K562 (cell line): ENCODE measurements around the gene ZBTB7A. TPM values are rescaled to one million over a fixed set of nuclear protein-coding genes. Genes with fewer than 3 reads are reported as not detected.

ENCODE experiments used
- ATAC-seq: fragments of 200-7000 bp; cut with Tn5 transposase; 3 replicates; pipeline ENCODE4 v1.9.1; 2020; ENCODE audit warnings: moderate library complexity
- BruUV-seq: library from RNA; stranded (reverse); fragments of 400-500 nt; replicated peaks from 2 replicates; lab custom pipeline; 2021; lab: Mats Ljungman, UMichigan
- CTCF ChIA-PET: fragments of 300-600 bp; formaldehyde crosslinking; extraction: SDS; loops from one replicate; lab custom pipeline; 2021; ENCODE audit warnings: low intra/inter-chr PET ratio; lab: Yijun Ruan, JAX
- POLR2A ChIA-PET: fragments of 300-600, 350-650 bp; sonication (Branson Sonifier 250); formaldehyde crosslinking; extraction: SDS; loops from one replicate; lab custom pipeline; 2021; ENCODE audit warnings: antibody characterized with exemption, inconsistent platforms; lab: Yijun Ruan, JAX
- DNase-seq, 4 experiments: peaks; one replicate each; pipeline versions ENCODE4 v3.0.0 to v3.0.0-alpha.2; 2011 to 2018; ENCODE audit warnings: low spot score in 3 of 4, mixed read lengths in 3 of 4; ENCODE audit errors: extremely low read depth in 1 of 4
- FAIRE-seq: peaks from 2 replicates; lab custom pipeline; 2011; peaks lifted over from hg19 to GRCh38; lab: Jason Lieb, UNC
- H2AFZ ChIP-seq: 2 replicates; pipeline ENCODE4 v1.6.0; 2011; ENCODE audit warnings: low read depth, low read length, control low read depth, inconsistent platforms
- H3K27ac ChIP-seq: fragments of 200-600 bp; 3 replicates; pipeline ENCODE4 v1.8.0; 2011; ENCODE audit warnings: low read depth, mild to moderate bottlenecking, control low read depth, inconsistent platforms, low read length, moderate library complexity, mixed read lengths; ENCODE audit errors: extremely low read depth
- H3K27me3 ChIP-seq, 2 experiments: fragments of 300-600 bp in 1 of 2; 2 replicates in 1 of 2; 3 replicates in 1 of 2; pipeline versions ENCODE4 v1.6.0 to v1.8.0; 2011; ENCODE audit warnings: inconsistent platforms in 2 of 2, low read length in 2 of 2, mild to moderate bottlenecking in 1 of 2, mixed read lengths in 1 of 2, moderate library complexity in 1 of 2; ENCODE audit not compliant: control insufficient read depth in 2 of 2, insufficient read depth in 2 of 2
- H3K36me3 ChIP-seq: fragments of 300-600 bp; 3 replicates; pipeline ENCODE4 v1.8.0; 2011; ENCODE audit warnings: mild to moderate bottlenecking, low read length, inconsistent platforms; ENCODE audit not compliant: control insufficient read depth, insufficient read depth
- H3K4me1 ChIP-seq, 2 experiments: fragments of 200-600 bp in 1 of 2; replicated peaks in 1 of 2; 2 replicates in 1 of 2; 3 replicates in 1 of 2; pipeline versions ENCODE4 v1.5.1 to v1.8.0; 2011; ENCODE audit warnings: inconsistent platforms in 2 of 2, low read length in 2 of 2, mild to moderate bottlenecking in 1 of 2, mixed read lengths in 1 of 2, moderate library complexity in 1 of 2; ENCODE audit not compliant: control insufficient read depth in 2 of 2, insufficient read depth in 2 of 2
- H3K4me2 ChIP-seq: 2 replicates; pipeline ENCODE4 v1.6.1; 2011; ENCODE audit warnings: low read length, control low read depth, inconsistent platforms, mixed read lengths; ENCODE audit not compliant: insufficient read depth
- H3K4me3 ChIP-seq: fragments of 200-600 bp; sonication (generic), shearing (Covaris generic); 2 replicates; pipeline ENCODE4 v1.5.1; 2016; ENCODE audit warnings: control low read depth, inconsistent platforms
- H3K79me2 ChIP-seq: fragments of 200-600 bp; 3 replicates; pipeline ENCODE4 v1.8.0; 2011; ENCODE audit warnings: low read length, inconsistent platforms; ENCODE audit not compliant: control insufficient read depth, insufficient read depth
- H3K9ac ChIP-seq, 2 experiments: 2 replicates each; pipeline versions ENCODE4 v1.6.0 to v1.6.1; 2011; ENCODE audit warnings: low read depth in 2 of 2, low read length in 2 of 2, control low read depth in 1 of 2, inconsistent platforms in 1 of 2, mild to moderate bottlenecking in 1 of 2, mixed read lengths in 1 of 2; ENCODE audit not compliant: insufficient read depth in 1 of 2
- H3K9me1 ChIP-seq: one replicate; pipeline ENCODE4 v1.6.0; 2011; ENCODE audit warnings: inconsistent platforms, mild to moderate bottlenecking, low read length, moderate library complexity; ENCODE audit not compliant: control insufficient read depth, insufficient read depth
- H3K9me3 ChIP-seq: replicated peaks from 2 replicates; pipeline ENCODE4 v1.5.1; 2011; ENCODE audit warnings: low read depth, low read length, inconsistent platforms; ENCODE audit not compliant: control insufficient read depth, insufficient read depth
- H4K20me1 ChIP-seq: replicated peaks from 2 replicates; pipeline ENCODE4 v1.6.1; 2011; ENCODE audit warnings: low read length, inconsistent platforms, mixed read lengths; ENCODE audit not compliant: control insufficient read depth, insufficient read depth
- DDX20 ChIP-seq: fragments of 450-650 bp; IDR thresholded peaks from 2 replicates; pipeline ENCODE4 v1.6.1; 2016; ENCODE audit warnings: missing genetic modification characterization, low read depth, mild to moderate bottlenecking, missing compliant biosample characterization, moderate library complexity
- EP400 ChIP-seq: fragments of 450-650 bp; IDR thresholded peaks from 2 replicates; pipeline ENCODE4 v1.6.1; 2017; ENCODE audit warnings: antibody characterized with exemption, mild to moderate bottlenecking, moderate library complexity
- ETV1 ChIP-seq: fragments of 450-650 bp; conservative IDR thresholded peaks from 2 replicates; pipeline ENCODE4 v1.6.1; 2016; ENCODE audit warnings: missing genetic modification characterization, control low read depth, low read depth, missing compliant biosample characterization
- FOXJ2 ChIP-seq: fragments of 200-800 bp; sonication (Bioruptor generic); IDR thresholded peaks from 2 replicates; pipeline ENCODE4 v1.6.1; 2016; ENCODE audit warnings: missing genetic modification characterization, missing compliant biosample characterization
- FOXJ3 ChIP-seq: sonication (generic); formaldehyde crosslinking; IDR thresholded peaks from 2 replicates; pipeline ENCODE4 v1.4.0; 2020; ENCODE audit warnings: mild to moderate bottlenecking, missing genetic modification reagents
- HDAC8 ChIP-seq: fragments of 450-650 bp; IDR thresholded peaks from 2 replicates; pipeline ENCODE4 v1.6.1; 2016; ENCODE audit warnings: mild to moderate bottlenecking, missing genetic modification characterization, moderate library complexity, missing compliant biosample characterization
- PHF21A ChIP-seq: fragments of 450-650 bp; IDR thresholded peaks from 2 replicates; pipeline ENCODE4 v1.6.1; 2017; ENCODE audit warnings: low read depth, borderline replicate concordance
- SMAD4 ChIP-seq: fragments of 250-450 bp; sonication (Bioruptor Pico); conservative IDR thresholded peaks from 2 replicates; pipeline ENCODE4 v1.8.0; 2021; ENCODE audit warnings: inconsistent platforms, mild to moderate bottlenecking, moderate library complexity
- SMC3 ChIP-seq: conservative IDR thresholded peaks from 2 replicates; pipeline ENCODE4 v1.6.1; 2011; ENCODE audit warnings: low read depth, low read length, improper control_type of control experiment; ENCODE audit not compliant: insufficient read depth
- SPI1 ChIP-seq: IDR thresholded peaks from 2 replicates; pipeline ENCODE4 v1.6.1; 2011; ENCODE audit warnings: low read depth, low read length, control low read depth, borderline replicate concordance
- SRF ChIP-seq, 2 experiments: fragments of 250-450, 450-650 bp in 1 of 2; sonication (Bioruptor Pico) in 1 of 2; sonication (generic) in 1 of 2; formaldehyde crosslinking; IDR thresholded peaks; 2 replicates each; pipeline versions ENCODE4 v1.5.0 to v1.5.1; 2020 to 2022; ENCODE audit warnings: mild to moderate bottlenecking in 1 of 2, missing genetic modification reagents in 1 of 2
- TBL1XR1 ChIP-seq, 2 experiments: IDR thresholded peaks; 2 replicates each; pipeline ENCODE4 v1.6.1; 2012; ENCODE audit warnings: improper control_type of control experiment in 2 of 2, low read length in 2 of 2, mild to moderate bottlenecking in 1 of 2
- ZNF146 ChIP-seq: IDR thresholded peaks from one replicate; pipeline ENCODE4 v1.6.1; 2018; ENCODE audit warnings: missing compliant biosample characterization; ENCODE audit not compliant: unreplicated experiment
- WGBS: fragments of 100-300 bp; shearing (Covaris generic); methylation state at CpG from one replicate; pipeline ENCODE4 v1.1.6; 2016; ENCODE audit warnings: low coverage, mixed read lengths; ENCODE audit not compliant: insufficient coverage; ENCODE audit errors: missing lambda C conversion rate; 5-methylcytosine and 5-hydroxymethylcytosine counted together
- in situ Hi-C: fragments of 300-500 bp; cut with MboI; formaldehyde crosslinking; loops from 4 replicates; pipeline ENCODE4 v1.15.0; 2018; ENCODE audit warnings: inconsistent platforms, mixed read lengths
- intact Hi-C: fragments of 100-400 bp; cut with micrococcal nuclease; formaldehyde crosslinking; loops from 2 replicates; pipeline ENCODE4 v1.14.2; 2022
- polyA plus RNA-seq, 8 experiments: library from polyadenylated mRNA; depleted of rRNA in 4 of 8; stranded (reverse) in 5 of 8; unstranded in 3 of 8; fragments of >200 nt; fragmentation: Nextera tagmentation in 2 of 8; fragmentation: Illumina TruSeq in 1 of 8; extraction: Ambion mirVana in 2 of 8; extraction: Trizol in 1 of 8; gene quantifications; 2 replicates each; pipeline versions ENCODE4 v1.2.1 to v1.2.3, GENCODE V29; 2011 to 2014; ENCODE audit warnings: inconsistent platforms in 1 of 8, missing spikeins in 1 of 8
- total RNA-seq, 7 experiments: library from RNA; depleted of rRNA in 6 of 7; stranded (reverse); fragments of >200 nt in 6 of 7; fragmentation: Illumina TruSeq in 2 of 7; extraction: Trizol in 2 of 7; gene quantifications; 2 replicates each; pipeline versions ENCODE4 v1.2.1 to v1.2.3, GENCODE V29; 2011 to 2021; ENCODE audit warnings: low replicate concordance in 1 of 7
- TF ChIP-seq, protein P1 (sequence below): fragments of 450-650 bp; IDR thresholded peaks from 2 replicates; pipeline ENCODE4 v1.6.1; 2017; ENCODE audit warnings: antibody characterized with exemption
- TF ChIP-seq, protein P2 (sequence below), 3 experiments: IDR thresholded peaks in 2 of 3; conservative IDR thresholded peaks in 1 of 3; 2 replicates each; pipeline ENCODE4 v1.5.1; 2011 to 2012; ENCODE audit warnings: low read length in 3 of 3, mild to moderate bottlenecking in 3 of 3, control low read depth in 2 of 3, improper control_type of control experiment in 1 of 3, inconsistent platforms in 1 of 3, low read depth in 1 of 3, mixed read lengths in 1 of 3, moderate library complexity in 1 of 3; ENCODE audit not compliant: insufficient read depth in 2 of 3
- TF ChIP-seq, protein P3 (sequence below): fragments of 250-450 bp; sonication (Bioruptor Pico); IDR thresholded peaks from 2 replicates; pipeline ENCODE4 v1.8.0; 2021; ENCODE audit warnings: mild to moderate bottlenecking, moderate library complexity

The ZBTB7A gene
- total and polyA plus RNA-seq, 9 of the 15 experiments (the other 6 are each of a cell fraction or from before 2014, with no cell fraction given): 0.11 to 34.0 (median 4.6) TPM

DNA sequence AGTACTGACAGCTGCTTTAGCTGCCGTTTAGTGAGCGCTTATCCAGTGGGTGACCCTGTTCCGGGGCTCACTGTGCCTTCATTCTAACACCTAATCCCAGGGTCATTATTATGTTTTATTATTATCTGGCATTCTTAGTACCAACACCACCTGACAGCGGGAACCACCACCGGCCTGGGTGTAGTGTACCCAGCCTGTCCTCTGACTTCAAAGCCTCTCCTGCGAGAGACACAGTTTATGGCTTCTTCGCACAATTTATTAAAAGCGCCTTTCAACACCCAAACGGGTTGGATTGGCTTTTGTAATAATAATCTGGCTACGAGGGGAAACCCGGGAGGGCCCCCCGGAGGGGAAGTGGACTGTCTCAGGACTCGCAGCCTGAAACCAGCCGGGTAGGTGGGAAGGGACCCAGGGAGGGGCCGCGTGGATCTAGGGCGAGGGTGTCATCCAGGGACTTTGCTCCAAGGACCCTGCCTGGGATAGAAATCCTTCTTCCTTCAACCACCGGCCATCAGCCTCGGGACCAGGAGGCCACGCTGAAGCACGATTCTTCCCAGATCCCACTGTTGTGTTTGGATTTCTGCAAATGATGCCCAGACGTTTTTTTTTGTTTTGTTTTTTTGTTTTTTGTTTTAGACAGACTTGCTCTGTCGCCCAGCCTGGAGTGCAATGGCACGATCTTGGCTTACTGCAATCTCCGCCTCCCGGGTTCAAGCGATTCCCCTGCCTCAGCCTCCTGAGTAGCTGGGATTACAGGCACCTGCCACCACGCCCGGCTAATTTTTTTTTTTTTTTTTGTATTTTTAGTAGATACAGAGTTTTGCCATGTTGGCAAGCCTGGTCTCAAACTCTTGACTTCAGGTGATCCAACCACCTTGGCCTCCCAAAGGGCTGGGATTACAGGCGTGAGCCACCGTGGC is 1.6 kb upstream of the ZBTB7A start:
- DNase-seq (no peak), FAIRE-seq (peak; percentile 69), ATAC-seq (no peak)
- Histone ChIP-seq H3K79me2 (peaks cover 22% of the 10 kb centered on the region), H3K9me1 (peaks cover 4% of the 10 kb centered on the region), H3K27ac (peak overlapping the region; percentile 97), H3K9me3 (no peaks in the 10 kb centered on the region), H3K4me1 (peaks cover 14 to 47% of the 10 kb centered on the region in 2 experiments), H3K4me2 (peak overlapping the region; percentile 59), H3K4me3 (peak overlapping the region; percentile 100), H3K9ac (peak overlapping the region; percentile 73 to 92), H2AFZ (no peak overlapping the region), H3K27me3 (no peaks in the 10 kb centered on the region), H4K20me1 (peaks cover 14% of the 10 kb centered on the region), H3K36me3 (peaks cover 14% of the 10 kb centered on the region; the same call in 1 of the 3 replicates)
- in situ Hi-C loops: no loop called here
- 24% methylated on average over 28 of the region's 31 CpGs for WGBS
- ChIA-PET CTCF (no interaction called here), POLR2A (no interaction called here)
- TSS peak; percentile 78 for BruUV-seq
- intact Hi-C loops: loop anchor here (5.0 to 10.0 kb wide), 3 partner anchors 54 to 116 kb away; partner anchors contain the start of genes ANKRD24, MAP2K2, PIAS4 and SIRT6
- TF ChIP-seq SPI1 (peak; percentile 37; the same call in 1 of the 2 replicates), ETV1 (no peak), SRF (CRISPR knock-in tag; IDR thresholded peaks at IDR 0.05) (no peak), ZNF146 (CRISPR knock-in tag) (no peak), SMAD4 (0 out of 2 replicates have a peak, but pooled peaks have one; percentile 15), TBL1XR1 (IDR thresholded peaks at IDR 0.05; ENCODE audit: low read length in 2 of 2) (no peak), SMC3 (no peak), EP400 (no peak), PHF21A (no peak), FOXJ3 (no peak), HDAC8 (tag) (no peak), DDX20 (tag) (no peak), FOXJ2 (tag) (no peak)
- TF ChIP-seq, protein P1, sequence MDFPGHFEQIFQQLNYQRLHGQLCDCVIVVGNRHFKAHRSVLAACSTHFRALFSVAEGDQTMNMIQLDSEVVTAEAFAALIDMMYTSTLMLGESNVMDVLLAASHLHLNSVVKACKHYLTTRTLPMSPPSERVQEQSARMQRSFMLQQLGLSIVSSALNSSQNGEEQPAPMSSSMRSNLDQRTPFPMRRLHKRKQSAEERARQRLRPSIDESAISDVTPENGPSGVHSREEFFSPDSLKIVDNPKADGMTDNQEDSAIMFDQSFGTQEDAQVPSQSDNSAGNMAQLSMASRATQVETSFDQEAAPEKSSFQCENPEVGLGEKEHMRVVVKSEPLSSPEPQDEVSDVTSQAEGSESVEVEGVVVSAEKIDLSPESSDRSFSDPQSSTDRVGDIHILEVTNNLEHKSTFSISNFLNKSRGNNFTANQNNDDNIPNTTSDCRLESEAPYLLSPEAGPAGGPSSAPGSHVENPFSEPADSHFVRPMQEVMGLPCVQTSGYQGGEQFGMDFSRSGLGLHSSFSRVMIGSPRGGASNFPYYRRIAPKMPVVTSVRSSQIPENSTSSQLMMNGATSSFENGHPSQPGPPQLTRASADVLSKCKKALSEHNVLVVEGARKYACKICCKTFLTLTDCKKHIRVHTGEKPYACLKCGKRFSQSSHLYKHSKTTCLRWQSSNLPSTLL: no peak
- TF ChIP-seq, protein P2, sequence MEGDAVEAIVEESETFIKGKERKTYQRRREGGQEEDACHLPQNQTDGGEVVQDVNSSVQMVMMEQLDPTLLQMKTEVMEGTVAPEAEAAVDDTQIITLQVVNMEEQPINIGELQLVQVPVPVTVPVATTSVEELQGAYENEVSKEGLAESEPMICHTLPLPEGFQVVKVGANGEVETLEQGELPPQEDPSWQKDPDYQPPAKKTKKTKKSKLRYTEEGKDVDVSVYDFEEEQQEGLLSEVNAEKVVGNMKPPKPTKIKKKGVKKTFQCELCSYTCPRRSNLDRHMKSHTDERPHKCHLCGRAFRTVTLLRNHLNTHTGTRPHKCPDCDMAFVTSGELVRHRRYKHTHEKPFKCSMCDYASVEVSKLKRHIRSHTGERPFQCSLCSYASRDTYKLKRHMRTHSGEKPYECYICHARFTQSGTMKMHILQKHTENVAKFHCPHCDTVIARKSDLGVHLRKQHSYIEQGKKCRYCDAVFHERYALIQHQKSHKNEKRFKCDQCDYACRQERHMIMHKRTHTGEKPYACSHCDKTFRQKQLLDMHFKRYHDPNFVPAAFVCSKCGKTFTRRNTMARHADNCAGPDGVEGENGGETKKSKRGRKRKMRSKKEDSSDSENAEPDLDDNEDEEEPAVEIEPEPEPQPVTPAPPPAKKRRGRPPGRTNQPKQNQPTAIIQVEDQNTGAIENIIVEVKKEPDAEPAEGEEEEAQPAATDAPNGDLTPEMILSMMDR (IDR thresholded peaks at IDR 0.05 in 2 of 3, conservative IDR thresholded peaks at IDR 0.05 in 1 of 3; ENCODE audit: insufficient read depth in 2 of 3, low read depth in 1 of 3, low read length in 3 of 3): no peak
- TF ChIP-seq, protein P3, sequence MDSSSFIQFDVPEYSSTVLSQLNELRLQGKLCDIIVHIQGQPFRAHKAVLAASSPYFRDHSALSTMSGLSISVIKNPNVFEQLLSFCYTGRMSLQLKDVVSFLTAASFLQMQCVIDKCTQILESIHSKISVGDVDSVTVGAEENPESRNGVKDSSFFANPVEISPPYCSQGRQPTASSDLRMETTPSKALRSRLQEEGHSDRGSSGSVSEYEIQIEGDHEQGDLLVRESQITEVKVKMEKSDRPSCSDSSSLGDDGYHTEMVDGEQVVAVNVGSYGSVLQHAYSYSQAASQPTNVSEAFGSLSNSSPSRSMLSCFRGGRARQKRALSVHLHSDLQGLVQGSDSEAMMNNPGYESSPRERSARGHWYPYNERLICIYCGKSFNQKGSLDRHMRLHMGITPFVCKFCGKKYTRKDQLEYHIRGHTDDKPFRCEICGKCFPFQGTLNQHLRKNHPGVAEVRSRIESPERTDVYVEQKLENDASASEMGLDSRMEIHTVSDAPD (CRISPR knock-in tag): no peak
